Activated naive CD4-positive, alpha-beta T cell treated with Interleukin-2 at 50 U/mL for 16 hours (primary cell): ENCODE data around the gene MAP4K4.
"Not testable (repeated sequence)": the region's sequence is repeated elsewhere in the genome, so short reads cannot be mapped to it uniquely, and the experiment has no call there.

Source experiments
- DNase-seq: peaks from one replicate; pipeline ENCODE4 v3.0.0-alpha.2; 2020

The MAP4K4 gene

DNA sequence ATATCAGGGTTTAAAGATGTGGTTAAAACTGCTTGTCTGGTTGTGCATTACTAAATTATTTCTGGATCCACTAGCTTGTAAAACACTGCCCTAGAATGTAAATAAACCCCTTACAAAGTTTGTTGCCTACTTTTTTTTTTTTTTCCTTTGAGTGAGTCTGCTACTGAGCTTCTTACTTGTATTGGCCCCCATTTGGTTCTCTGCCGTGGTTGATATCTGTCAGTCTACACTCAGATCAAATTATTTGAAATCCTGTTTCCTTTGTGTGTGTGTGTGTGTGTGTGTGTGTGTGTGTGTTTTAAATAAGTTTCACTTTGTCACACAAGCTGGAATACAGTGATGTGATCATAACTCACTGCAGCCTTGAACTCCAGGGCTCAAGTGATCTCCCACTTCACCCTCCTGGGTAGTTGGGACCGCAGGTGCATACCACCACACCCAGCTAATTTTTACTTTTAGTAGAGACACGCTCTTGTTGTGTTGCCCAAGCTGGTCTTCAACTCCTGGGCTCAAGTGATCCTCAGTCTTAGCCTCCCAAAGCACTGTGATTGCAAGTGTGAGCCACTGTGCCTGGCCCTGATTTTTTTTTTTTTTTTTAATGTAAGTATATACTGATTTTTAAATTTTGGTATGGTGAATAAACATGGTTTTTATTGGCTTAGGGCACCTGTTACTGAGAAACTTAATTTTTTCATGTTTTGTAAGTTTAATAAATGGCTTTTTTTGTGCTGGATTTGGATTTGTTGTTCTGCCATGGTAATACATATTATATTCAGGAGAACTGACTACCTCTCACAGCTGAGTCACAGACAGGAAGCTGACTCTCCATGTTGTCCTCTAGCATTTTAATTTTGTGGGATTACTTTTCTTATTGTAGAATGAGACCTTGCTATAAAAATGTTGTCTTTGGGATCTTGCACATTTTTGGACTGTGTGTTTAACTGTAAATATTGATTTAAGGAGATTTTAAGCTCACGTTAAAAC is 48.5 kb downstream of the MAP4K4 start:
- no peak for DNase-seq

DNA sequence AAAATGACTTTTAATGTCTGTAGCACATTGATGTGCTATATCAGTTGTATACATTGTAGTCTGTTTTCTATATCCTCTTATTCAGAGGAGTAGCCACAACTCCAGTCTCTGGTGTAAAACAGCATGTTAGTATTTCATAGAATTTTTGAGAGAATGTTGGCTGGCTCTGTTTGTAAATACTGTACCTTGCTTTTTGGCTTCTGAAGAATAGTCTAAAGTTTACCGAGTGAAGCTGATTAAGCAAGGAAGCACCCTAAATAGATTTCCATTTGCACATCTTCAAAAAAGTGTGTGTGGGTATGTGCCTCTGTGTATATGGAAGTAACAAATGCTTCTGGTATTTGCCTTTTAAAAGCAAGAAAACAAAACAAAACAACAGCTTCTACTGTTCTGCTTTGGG is 50.5 kb downstream of the MAP4K4 start:
- no peak for DNase-seq

DNA sequence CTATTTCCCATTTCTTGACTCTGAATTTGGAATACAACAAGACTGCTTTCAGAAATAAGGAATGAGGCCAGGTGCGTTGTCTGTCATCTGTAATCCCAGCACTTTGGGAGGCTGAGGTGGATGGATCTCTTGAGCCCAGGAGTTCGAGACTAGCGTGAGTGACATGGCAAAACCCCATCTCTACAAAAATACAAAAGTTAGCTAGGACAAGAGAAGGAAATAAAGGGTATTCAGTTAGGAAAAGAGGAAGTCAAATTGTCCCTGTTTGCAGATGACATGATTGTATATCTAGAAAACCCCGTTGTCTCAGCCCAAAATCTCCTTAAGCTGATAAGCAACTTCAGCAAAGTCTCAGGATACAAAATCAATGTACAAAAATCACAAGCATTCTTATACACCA is 51.0 kb downstream of the MAP4K4 start:
- DNase-seq = not testable (repeated sequence)

DNA sequence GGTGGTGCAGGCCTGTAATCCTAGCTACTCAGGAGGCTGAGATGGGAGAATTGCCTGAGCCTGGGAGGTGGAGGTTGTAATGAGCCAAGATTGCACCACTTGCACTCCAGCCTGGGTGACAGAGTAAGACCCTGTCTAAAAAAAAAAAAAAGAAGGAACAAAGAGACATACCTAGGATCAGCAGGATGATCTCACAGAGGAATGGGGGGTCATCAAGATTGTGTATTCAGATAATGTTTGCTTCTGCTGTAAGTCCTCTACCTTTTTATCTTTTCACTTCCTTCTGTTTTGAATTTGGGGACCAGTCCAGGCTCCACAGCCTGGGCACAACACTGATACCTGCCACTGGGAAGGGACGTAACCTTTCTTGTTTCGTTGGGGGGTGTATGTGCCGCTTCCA is 53.2 kb downstream of the MAP4K4 start:
- DNase-seq = no peak

DNA sequence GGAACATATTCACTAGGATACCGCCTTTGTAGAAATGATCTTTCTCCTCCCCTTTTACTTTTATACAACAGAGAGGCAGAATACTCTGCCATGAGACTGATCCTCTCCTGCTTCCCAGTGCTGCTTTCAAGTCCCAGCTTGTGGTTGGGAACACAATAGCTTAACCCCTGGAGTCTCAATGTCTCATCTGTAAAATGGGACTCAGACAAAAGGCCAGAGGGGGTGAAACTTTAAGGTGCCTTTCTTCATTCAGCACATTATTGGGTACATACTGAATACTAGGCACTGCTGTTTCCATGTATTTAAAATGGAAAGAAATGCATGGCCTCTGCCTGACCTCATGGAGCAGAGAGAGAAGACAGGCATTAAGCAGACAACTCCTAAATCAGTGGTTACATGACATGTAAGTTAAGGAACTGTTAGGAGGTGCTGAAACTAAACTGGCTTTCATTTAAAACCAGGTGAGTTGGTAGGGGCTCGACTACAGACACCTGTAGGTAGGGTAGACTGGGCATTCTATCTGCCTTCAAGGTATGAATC is 53.8 kb downstream of the MAP4K4 start:
- DNase-seq = no peak

DNA sequence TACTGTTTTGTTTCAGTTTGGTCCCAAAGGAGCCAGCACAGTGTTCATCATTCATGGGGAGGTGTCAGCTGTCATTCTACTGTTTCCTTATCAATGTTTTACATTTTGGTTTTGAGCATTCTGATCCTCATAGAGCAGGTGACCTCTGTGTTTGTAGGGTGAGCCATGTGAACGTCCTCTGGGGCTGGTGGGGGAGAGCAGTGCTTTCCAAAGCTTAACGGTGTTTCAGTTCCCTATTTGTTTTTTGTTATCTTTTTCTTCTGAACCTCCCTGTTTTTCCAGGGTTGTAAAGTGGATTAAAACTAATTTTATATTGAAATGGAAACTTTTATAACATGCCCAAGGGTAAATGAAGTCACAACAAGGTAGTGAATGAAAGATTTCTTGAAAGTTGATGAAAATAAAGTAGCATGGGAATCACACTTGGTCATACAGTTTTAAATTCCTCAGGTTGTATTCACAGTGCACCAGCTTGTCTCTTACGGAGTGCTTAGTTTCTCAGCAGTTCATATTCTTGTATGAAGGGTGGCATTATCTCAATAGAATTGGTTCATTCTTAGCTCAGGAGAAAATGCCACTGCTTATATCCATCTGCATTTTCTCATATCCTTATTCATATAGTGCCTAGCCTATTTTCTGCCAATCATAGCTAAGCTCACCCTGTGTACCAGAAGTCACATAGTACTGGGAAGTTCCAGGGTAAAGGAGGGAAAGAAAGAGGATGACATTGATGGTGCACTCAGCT is 54.5 kb downstream of the MAP4K4 start:
- DNase-seq = no peak

DNA sequence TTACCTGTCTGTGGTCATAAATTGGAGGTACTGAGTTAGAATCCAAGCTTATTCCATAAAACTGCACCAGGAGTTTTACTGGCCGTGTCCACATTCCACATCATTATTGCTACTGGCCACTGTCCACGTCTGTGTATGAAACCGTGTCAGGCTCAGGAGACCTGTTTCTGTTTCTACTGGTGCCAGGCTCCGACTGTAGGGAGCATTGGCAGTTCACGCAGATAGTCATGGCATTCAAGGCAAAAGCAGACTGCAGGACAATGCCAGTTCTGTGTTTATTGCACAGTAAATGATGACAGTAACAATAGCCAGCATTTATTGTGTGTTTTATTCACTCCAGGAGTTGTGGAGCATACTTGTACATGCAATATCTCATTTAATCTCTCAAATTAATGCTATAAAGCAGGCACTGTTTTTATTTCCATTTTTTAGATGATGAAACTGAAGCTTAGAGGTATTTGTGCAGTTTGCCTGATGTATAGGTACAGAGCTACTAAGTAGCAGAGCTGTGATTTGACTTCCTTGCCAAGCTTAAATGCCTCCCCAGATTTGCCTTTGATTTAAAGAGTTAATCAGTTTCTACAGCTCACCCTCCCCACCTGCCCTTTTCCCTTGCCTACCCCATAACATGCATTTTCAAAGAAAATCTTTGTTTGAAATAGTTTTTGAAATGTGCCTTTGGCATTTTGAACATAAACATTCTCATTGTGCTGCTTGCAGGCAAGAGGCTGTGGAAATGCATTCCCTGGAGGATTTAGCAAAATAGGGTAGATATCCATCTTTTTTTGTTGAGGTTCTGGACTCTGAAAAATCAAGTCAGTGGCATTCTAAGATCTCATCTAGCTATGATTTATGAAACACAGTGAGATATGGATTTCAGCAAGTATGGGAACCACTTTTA is 55.5 kb downstream of the MAP4K4 start:
- DNase-seq = no peak

DNA sequence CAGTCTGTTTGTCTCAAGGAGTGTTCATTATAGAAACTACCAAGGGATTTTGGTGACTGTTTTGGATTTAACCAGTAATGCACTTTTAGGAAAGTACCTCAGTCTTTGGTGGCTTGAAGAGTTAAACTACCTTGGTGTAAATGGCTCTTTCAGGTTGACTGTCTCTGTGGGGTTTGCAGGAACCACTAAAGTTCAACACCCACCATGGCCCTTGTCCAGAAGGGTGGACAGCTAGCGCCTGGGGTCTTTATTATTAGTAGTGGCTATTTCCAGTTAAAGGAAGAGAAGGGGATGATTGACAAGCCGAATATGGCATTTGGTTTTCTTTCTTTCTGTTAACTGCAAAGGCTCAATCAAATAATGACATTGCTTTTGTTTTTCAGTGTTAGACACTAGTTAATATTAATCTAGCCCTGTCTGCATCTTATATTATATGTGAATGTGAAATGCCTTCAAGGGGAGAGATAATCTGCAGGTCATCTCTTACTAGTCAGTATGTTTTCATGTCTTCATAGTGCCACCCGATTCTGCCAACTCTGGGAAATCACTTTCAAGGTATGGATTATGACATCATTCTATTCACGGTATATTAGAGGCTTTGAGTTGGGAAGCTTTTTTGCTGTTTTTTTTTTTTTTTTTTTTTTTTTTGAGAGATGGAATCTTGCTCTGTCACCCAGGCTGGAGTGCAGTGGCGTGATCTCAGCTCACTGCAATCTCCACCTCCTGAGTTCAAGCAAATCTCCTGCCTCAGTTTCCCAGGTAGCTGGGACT is 56.4 kb downstream of the MAP4K4 start:
- no peak for DNase-seq

DNA sequence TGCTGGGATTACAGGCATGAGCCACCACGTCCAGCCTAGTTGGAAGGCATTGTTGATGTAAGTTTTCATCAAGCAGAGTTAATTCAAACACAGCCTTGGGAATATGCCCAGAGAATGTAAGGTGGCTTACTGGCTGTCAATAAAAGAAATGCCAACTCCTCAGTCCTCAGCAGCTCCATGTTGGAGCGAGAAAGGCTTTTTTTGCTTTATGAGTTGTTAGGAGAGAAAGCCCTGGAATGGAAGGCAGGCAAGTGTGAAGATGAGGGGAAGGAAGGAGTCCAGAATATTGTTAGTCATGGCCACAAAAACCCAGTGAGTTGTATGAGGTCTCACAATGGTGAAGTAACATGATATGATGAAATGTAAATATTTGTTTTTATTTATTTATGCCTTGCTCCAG is 57.1 kb downstream of the MAP4K4 start:
- DNase-seq = no peak

DNA sequence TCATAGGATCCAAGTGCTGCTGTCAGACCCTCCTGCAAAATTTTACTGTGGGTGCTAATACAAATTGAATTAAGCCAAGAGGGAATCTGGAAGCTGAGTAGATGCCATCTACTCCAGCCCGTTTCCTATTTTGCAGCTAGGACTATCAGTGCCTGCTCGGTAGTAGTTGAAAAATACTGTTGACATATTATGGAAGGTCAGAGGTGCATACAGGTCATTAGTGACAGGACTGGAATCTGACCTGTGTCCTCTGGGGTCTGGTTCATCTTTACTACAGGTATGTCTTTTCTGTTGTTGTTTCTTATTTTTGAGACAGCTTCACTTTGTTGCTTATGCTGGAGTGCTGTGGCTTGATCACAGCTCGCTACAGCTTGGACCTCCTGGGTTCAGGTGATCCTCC is 58.8 kb downstream of the MAP4K4 start:
- DNase-seq = no peak

DNA sequence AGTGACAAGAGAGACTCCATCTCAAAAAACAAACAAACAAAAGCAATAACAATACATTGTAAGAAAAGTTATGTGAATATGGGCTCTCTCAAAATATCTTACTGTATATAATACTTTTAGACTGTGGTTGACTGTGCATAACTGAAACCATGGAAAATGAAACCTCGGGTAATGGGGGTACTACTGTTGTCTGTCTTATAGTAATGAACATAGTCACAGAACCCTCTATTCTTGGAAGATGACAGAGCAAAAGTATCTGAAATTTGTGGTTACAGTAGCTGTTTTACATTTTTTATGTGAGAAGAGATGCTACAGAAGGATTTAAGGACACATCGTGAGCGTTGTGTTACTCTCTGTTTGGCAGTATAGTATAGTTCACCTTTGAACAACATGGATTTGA is 60.5 kb downstream of the MAP4K4 start:
- no peak for DNase-seq

DNA sequence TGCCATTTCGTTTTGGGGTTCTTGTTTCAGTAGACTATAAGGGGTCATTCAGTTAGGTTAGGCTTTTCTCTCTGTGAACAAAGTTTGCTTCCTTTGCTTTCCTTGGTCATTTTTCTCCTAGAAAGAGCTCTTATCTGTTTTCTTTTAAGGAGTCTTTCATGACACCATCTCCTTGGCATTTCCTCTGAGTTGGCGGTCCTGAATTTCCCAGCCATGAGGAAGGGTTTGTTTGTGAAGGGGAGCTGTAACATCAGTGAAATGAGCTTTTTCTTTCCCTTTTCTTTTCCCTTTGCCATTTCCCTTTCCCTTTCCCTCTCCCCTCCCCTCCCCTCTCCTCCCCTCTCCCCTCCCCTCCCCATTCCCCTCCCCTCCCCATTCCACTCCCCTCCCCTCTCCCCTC is 61.7 kb downstream of the MAP4K4 start:
- DNase-seq = no peak

DNA sequence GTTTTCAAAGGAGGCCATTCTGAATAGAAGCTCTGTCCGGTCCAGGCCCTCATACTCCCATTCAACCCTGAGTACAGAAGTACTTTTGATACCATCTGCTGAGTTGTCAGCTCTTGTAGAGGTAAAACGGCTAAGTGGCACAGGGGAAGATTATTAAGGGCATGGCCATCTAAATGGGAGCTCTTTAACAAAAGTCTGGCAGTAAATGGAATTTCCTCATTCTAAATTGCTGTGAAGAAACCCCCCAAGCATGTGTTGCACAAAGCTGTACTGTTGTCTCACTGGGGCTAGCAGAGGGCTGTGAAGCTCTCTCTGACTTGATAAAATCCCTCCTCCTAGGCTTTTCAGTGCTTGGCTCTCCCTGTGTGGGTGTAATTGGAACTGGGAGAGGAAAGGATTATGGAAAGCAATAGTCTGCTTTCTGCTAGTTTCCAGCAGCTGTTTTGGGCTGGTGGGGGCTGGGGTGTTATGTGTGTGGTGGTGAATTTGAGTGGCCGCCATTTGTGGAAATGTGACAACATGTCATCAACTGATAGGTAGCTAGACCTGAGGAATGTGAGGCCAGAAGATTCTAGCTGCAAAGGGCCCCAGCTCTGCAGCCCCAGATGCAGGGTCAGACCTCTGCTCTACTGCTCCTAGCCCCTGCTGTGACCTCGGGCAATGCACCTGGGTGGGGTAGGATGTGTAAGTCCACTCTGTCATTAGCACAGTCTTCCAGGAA is 65.1 kb downstream of the MAP4K4 start:
- no peak for DNase-seq

DNA sequence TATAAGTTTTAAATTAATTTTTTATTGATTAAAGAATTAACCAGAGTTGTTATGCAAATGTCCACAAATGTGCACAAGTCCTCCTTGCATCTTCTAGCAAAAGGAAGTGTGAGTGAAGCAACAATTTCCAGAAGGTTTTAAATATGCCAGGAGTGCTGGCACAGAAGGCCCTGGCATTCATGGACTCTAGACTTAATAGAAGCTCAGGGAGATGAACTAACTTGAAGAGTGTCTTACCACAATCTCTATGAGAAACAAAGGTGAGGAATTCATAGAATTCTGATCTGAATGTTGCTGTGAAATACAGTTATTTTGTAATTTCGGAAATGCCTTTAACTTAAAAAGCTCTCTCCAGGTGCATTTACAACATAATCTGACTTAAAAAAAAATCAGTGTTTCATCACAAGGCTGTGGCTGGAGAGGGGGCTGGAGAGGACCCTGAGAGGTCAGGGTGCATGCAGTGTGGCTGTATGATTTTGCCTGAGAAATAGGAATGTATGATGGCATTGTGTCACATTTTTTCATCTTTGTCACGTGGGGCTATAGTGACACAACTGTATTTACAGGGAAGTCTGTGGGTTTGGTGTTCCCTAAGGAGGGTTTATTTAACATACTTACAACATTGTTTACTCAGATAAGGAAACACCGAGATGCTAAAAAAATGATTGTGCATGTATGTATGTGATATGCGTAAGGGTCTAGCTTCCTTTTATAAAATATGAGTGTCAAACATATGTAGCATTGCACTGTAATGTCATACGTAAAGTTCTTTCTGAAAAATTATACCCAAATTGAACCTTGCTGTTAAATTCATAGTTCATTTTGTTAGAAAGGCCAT is 66.2 kb downstream of the MAP4K4 start:
- DNase-seq = no peak

DNA sequence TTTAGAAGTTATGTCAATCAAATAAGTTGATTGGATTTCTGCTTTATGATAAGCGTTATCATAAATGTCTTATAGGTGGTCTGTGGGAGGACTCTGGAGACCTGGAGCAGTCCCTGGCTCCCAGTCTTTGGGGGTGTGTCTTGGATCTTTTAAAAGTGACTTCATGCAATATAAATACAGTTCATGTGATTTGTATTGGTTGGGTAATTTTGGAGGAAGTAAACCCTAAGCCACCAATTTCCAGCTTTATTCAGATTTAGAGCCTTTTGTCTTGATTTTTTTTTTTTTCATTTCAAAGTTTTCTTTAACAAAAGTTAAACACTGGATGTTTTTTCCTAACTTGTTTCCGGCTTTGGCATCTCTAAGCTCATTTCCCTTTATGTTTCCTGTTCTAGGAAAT is 68.8 kb downstream of the MAP4K4 start:
- no peak for DNase-seq

DNA sequence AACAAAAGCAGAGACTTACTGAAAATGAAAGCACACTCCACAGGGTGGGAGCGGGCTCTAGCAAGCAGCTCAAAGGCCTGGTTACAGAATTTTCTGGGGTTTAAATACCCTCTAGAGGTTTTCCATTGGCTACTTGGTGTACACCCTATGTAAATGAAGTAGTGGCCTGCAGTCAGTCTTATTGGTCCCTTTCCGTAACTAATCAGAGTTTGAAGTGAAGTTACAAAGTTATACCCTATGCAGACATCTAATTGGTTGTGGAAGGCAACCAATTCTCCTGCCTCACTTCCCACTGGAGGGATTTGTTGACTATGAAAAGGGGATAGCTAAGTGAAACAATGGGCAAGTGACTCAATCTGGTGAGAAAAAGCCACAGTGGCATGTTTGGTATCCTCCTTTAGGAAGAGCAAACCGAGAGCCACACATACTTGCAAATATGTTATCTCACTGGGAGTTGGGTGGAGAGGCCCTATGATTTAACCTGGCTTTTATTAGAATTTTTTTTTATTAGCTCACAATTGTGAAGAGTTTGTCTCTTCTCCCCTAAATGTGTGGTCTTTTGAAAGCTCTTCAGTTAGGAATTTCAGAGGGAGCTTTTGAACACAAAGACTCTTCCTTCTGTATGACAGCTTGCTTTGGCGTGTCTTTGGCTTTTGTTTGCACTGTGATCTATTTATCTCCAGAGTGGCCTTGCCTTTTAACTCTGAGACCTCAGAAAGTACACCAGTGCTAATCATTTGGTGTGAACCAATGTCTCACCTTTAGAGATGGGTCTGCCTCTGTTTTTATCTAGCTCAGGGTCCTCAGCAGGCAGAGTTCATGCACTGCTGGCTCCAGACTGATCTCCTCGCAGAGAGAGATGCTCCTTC is 69.6 kb downstream of the MAP4K4 start:
- no peak for DNase-seq

DNA sequence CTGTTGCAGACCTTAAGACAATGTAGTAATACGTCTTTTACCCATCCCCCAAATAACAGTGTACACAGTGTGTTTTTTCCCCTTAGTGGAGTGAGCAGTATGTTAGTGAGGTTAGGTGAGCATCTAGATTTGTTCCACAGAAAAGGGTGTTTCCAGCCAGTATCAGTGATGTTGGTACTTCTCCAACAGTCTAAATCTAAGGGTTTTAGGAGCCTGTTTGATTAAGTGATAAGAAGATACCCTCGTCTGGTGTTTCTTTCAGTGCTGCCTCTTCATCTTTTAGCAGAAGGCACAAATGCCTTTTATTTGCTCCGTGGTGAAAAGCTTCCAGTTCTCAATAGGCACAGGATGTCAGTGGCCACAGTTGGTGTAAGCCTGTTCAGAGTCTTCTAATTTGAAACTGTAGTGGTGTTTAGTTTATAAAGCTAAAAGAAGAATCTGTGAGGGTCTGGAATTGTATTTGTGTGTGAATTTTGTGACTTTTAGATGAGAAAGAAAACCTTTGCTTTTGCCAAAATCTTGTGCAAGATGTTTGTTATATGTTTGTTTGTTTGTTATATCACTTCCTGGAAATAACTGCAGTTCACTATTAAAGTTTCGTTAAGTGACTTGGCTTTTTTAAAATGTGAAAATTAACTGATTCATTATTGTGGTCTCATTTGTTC is 71.2 kb downstream of the MAP4K4 start:
- no peak for DNase-seq

DNA sequence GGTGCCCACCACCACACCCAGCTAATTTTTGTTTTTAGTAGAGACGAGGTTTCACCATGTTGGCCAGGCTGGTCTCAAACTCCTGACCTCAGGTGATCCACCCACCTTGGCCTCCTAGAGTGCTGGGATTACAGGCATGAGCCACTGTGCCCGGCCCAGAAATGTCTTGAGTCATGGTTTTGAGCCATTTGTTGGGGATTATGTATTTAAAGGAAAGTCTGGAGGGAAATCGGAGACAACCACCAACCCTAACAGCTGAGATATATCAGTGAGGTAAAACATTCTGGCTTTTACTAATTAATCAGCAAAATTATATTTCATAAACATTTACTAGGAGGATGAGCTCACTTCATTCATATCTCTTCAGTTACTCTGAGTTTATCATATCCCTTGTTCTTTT is 72.2 kb downstream of the MAP4K4 start:
- DNase-seq = not testable (repeated sequence)

DNA sequence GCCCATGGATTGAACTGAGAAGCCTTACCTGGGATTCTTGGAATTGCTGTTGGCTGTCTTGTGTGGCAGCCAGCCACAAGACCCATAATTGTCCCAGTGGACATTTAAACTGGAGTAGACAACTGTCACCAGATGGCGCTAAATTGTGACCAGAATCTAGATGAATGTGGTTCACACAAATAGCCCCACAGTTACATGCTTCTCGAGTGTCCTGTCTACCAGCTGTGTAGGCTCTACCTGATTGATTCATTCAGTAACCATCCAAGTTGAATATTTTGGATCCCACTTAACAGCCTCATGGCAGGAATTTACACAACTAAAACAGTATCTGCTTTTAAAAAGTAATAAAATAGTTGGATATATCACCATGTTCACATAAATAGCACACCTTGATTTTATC is 73.2 kb downstream of the MAP4K4 start:
- no peak for DNase-seq
